HG03025 (cell line): Measurements from ENCODE around the gene NXT1.
"Not testable (repeated sequence)": the region's sequence is repeated elsewhere in the genome, so short reads cannot be mapped to it uniquely, and the experiment has no call there.

Experiments used
- ATAC-seq: cut with Tn5 transposase; IDR thresholded peaks from one replicate; pipeline ENCODE4 v1.9.1; 2021; ENCODE audit warnings: mild to moderate bottlenecking, moderate library complexity; ENCODE audit not compliant: unreplicated experiment, low FRiP score

The NXT1 gene

DNA sequence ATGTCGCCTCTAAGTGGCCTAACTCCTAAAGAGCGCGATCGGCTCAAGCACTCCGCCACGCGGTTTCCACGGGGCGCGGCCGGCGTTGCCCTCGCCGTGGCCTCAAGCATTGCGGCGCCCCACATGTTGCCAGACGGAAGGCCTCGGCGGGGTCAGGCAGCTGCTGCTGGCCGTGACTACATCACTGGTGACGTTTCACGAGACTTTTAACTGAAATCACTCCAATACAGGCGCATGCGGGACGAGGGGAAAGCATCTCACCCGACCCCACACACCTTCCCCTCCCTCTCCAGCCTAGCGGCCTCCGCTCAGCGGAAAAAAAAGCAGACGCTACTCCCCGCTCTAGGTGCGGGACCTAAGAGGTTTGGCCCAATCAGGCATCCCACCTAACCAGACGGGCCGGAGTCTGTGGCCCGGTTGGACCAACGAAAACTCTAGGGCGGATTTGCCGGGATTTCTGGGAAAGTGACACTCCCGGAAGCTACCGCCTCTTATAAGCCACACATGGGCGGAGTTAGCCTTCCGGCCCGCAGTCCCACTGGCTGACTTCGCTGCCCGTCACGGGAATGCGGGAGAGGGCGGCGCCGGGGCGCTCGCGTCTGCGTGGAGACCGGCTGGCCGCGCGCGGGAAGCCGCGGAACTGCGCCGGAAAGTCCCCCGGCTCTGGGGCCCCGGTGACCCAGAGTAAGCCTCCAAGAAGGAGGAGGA is at the start of gene NXT1:
Gene NXT1, plus strand, starts transcription at position 596 of the 708 bp plus-strand sequence. CDS start 3,251 bp downstream, outside the sequence.
- peak; percentile 81 for ATAC-seq

- ATAC-seq = no peak
Observed at GRCh38 chr20:23301436-23302050, 49.0 kb upstream of the NXT1 start.

GRCh38 chr20:23302386-23302785 is 48.2 kb upstream of the NXT1 start:
- ATAC-seq = no peak

- ATAC-seq = no peak
Observed at GRCh38 chr20:23302801-23303200, 47.8 kb upstream of the NXT1 start.

DNA sequence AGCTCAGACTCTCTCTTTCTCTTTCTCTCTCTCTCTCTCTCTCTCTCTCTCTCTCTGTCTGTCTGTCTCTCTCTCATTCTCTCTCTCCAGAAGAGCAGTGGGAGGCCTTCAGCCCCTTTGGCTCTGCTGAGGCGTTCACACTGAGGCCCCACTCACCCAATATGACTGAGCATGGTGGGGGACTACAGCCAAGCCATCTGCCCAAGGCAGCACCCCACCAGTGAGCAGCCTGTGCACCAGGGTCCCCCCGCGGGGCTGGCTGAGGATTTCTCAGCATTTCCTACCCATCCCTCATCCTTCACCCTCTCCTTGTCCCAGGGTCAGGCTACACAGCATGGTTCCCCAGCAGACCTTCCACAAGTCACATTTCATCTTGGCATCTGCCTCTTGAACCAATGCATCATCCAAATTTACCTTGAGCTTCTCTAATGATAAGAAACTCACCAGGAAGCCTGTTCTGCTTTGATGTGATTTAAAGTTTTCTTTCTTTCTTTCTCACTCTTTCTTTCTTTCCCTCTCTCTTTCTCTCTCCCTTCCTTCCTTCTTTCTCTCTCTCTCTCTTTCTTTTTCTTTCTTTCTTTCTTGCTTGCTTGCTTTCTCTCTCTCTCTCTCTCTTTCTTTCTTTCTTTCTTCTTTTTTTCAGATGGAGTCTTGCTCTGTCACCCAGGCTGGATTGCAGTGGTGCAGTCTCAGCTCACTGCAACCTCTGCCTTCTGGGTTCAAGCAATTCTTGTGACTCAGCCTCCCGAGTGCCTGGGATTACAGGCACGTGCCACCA is 47.1 kb upstream of the NXT1 start:
- no peak for ATAC-seq

GRCh38 chr20:23304616-23305015 is 46.0 kb upstream of the NXT1 start:
- no peak for ATAC-seq

DNA sequence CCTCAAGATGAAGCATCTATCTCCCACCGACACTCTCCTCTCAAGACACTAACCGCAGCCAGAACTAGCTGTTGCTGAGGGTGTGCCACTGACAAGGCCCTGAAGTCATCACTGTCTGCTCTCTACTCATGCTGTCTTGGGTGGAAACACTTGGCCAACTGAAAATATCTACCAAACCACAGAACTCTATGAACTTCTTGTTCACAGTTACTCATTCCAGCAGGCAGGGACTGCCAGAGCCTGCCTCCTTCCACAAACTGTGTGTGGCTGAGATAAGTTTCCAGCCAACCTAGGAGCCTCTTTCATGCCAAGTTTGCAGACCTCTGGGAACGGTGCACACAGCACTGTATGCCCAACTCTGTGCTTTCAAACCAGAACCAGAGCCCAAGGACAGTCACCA is 45.5 kb upstream of the NXT1 start:
- ATAC-seq = no peak

GRCh38 chr20:23307393-23307792 is 43.2 kb upstream of the NXT1 start:
- ATAC-seq = not testable (repeated sequence)

DNA sequence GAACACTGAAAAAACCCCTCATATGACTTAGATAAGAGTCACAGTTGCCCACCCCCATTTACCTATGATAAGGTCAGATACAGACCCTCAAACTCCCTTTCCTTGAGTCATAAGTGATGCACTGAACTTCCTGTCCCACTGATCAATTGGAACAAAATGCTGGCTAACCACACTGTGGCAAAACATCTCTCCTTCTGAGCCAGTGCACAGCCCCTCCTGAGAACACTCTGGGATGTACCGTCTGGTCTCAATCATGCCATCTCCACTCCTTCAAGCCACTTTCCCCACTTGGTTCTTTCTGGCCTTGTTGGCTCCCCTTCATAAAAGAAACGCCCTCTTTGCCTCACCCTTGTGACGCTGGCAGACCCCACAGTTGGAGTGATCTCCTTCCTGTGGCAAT is 42.6 kb upstream of the NXT1 start:
- no peak for ATAC-seq

DNA sequence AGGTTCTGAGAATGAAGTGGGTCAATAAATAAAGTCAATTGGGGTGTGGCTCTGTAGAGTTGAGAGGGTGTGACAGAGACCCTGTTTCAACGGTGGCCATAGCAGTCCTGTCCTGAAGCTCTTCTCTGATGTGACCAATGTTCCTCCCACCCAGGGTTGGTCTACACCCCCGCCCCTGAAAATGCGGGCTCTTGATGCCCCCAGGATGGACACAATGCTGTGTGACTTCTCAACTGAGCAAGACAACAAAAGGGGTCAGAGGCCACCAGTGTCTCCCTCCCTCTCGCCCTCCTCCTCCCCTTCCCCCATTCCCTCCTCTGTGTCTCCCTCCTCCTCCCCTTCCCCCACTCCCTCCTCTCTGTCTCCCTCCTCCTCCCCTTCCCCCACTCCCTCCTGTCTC is 41.7 kb upstream of the NXT1 start:
- ATAC-seq = no peak

GRCh38 chr20:23309781-23310180 is 40.8 kb upstream of the NXT1 start:
- ATAC-seq = no peak

DNA sequence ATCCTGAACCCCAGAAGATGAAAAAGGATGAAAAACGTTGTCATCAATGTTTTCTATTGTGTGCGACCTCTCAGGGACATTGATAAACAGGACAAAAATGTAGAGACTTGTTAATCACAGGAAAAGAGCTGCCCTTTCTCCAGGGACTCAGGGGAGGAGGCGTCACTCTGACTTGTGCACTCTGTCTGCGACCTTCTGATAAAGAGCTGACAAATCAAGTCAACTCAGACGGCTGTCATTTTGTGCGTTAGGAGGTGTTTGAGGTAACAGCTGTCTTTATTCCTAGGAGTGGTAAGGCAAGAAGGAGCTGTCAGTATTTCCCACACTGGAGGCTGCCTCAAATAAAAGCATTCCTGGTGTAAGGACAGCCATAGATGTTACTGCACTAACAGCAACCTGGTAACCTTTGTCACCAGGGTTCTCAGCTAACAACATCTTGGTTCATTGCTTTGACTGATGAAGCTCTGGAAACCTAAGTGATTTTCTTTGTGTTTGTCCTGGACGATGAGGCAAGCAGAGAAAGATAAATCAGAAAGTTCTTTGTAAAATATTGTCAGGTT is 38.6 kb upstream of the NXT1 start:
- ATAC-seq = no peak

DNA sequence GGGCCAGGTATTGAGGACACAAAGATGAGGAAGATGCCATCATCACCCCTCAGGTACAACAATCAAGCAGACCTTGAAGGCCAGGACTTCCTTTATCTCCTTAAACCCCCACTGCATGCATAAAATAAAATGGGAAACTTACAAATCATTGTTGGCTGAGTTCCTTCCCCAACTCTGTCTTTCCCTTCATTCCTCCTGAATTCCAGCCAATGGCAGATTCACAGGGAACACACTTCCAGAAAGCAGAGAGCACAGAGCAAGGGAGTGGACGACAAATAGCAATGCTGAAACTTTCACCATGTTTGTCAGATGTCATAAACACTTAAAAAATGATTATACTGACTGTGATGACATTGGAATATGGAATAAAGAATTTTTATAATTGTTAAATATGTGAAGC is 37.3 kb upstream of the NXT1 start:
- ATAC-seq = no peak

DNA sequence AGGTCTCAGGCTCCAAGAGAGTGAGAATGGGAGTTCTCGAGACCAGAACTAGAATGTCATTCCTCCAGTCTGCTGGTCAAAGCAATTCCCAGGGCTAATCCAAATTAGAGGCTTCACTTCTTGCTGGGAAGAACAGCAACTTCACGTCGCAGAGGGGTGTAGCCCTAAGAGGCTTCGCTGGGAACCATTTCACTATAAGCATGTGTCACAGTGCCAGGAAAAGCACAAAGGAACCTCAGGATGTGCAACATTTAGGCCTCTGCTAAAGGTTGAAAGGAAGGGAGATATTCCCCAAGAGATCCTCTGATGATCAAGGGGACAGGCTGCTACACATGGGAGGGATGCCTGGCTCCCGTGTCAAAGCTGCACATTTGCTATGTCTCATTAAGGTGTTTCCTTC is 35.9 kb upstream of the NXT1 start:
- ATAC-seq = no peak

DNA sequence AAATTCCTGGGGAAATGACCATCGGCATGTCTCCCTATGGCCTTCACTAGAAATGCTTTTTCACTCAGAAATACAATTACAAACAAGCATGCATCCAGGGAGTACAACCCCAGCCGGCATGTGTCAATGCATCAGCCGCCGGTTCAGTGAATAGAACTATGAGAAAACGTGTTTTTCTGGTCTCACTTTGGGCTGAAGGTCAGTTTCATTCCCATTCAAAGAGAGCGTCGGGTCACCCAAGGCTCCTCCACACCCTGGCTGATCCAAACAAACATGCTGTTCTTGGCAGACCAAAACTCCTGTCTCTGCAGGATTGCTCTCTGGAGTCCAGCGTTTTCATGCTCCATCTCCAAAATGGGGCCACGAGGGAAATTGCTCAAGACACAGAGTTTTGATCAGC is 35.5 kb upstream of the NXT1 start:
- ATAC-seq = no peak

- no peak for ATAC-seq
Observed at GRCh38 chr20:23316626-23317025, 34.0 kb upstream of the NXT1 start.

DNA sequence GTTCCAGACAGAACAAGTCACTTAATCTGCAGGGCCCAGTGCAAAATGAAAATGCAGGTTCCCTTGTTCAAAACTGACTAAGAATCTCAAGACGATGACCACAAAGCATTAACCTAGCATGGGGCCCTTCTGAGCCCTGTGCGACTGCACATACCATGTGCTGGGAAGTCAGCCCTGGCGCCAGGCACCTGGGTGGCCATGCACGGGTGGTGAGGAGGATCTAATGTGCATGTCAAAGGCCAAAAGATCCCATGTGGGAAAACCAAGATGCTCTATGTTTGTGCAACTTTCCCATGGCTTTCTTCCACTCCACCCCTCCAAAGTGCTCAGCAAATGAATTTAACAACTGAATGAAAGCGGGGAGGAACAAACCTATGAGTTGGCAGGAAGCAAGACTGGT is 33.5 kb upstream of the NXT1 start:
- ATAC-seq = no peak

DNA sequence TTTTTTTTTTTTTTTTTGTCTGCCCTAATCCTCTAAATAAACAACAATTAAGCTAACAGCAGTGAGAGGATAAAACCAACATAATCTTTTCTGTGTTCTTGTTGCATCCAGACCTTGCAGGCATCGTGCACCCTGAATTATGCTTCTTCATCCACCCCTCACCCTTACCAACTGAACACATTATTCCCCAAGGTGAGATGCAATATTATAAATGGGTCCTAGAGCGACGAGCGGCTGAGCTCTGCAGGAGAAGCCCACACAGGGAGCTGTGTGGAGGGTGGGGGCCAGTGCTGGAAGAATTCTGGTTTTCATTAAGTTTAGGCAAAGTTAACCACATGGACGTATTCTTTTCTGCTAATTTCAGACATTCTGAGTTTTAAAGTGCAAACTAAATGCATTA is 32.2 kb upstream of the NXT1 start:
- ATAC-seq = no peak

GRCh38 chr20:23320317-23320716 is 30.3 kb upstream of the NXT1 start:
- no peak for ATAC-seq

DNA sequence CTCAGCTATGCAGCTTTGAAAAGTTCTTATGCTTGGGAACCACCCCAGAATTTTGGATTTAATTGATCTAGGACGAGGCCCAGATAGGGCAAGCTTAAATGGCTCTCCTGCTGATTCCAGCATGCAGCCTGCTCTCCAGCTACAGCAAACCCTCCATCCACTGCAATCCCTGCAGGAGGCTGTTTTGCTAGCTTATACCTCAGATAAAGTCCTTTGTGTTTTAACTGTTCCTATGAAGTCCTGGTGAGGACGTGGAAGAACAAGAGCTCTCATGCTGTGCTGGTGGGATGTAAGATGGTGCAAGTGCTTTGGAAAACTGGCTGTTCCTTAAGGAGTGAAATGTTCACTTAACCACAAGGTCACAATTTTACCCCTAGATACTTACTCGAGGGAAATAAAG is 25.5 kb upstream of the NXT1 start:
- no peak for ATAC-seq

DNA sequence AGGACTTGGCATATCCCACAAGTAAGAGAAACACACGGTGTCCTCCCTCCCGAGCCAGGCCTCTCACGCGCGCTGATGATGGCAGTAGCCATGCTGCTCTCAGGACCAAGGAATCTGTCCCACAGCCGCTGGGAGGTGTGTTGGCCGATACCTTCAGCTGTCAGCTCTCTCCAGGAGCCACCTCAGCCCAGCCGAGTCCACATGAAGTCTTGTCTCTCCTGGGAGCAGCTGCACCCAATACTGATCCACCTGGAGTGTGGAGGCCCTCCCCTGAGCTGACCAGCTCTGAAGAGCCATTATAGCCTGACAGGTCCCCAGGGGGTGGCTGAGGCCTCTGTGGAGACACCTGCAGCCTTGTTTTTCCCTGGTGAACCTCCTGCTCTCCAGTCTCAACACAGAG is 23.8 kb upstream of the NXT1 start:
- ATAC-seq = no peak
